Fibroblast of lung (primary cell): Measurements from ENCODE around the gene ANKRD6. TPM values are rescaled to one million over a fixed set of nuclear protein-coding genes. Genes with fewer than 3 reads are reported as not detected.

ENCODE experiments used
- DNase-seq, 2 donors: peaks; one replicate each; pipeline versions ENCODE4 v3.0.0 to v3.0.0-alpha.2; 2010; ENCODE audit warnings: low read depth in 2 of 2
- H2AFZ ChIP-seq: 2 replicates; pipeline ENCODE4 v1.5.1; 2012; ENCODE audit warnings: low read length, control low read depth, inconsistent platforms
- H3K27ac ChIP-seq: 2 replicates; pipeline ENCODE4 v1.5.1; 2011; ENCODE audit warnings: low read length, control low read depth; ENCODE audit not compliant: insufficient read depth
- H3K27me3 ChIP-seq: 2 replicates; pipeline ENCODE4 v1.5.1; 2011; ENCODE audit warnings: mild to moderate bottlenecking, low read length; ENCODE audit not compliant: control insufficient read depth, insufficient read depth
- H3K36me3 ChIP-seq: 2 replicates; pipeline ENCODE4 v1.5.1; 2011; ENCODE audit warnings: low read length; ENCODE audit not compliant: control insufficient read depth, insufficient read depth
- H3K4me1 ChIP-seq: 2 replicates; pipeline ENCODE4 v1.5.1; 2011; ENCODE audit warnings: low read length; ENCODE audit not compliant: control insufficient read depth, insufficient read depth; ENCODE audit errors: extremely low read depth
- H3K4me2 ChIP-seq: 2 replicates; pipeline ENCODE4 v1.5.1; 2011; ENCODE audit warnings: low read length, control low read depth; ENCODE audit not compliant: insufficient read depth; ENCODE audit errors: extremely low read depth
- H3K4me3 ChIP-seq, 4 experiments: fragments of 200-600 bp in 1 of 4; sonication (generic) in 1 of 4; replicated peaks in 1 of 4; 2 replicates each; pipeline ENCODE4 v1.5.1; 2011 to 2016; ENCODE audit warnings: low read length in 4 of 4, low read depth in 3 of 4, mild to moderate bottlenecking in 3 of 4, control low read depth in 2 of 4, inconsistent platforms in 1 of 4, mixed read lengths in 1 of 4; ENCODE audit not compliant: insufficient read depth in 1 of 4; ENCODE audit errors: control extremely low read depth in 1 of 4
- H3K79me2 ChIP-seq: 2 replicates; pipeline ENCODE4 v1.5.1; 2012; ENCODE audit warnings: mild to moderate bottlenecking, low read length, inconsistent platforms; ENCODE audit not compliant: control insufficient read depth, insufficient read depth
- H3K9ac ChIP-seq: 2 replicates; pipeline ENCODE4 v1.5.1; 2011; ENCODE audit warnings: mild to moderate bottlenecking, low read length, control low read depth; ENCODE audit not compliant: insufficient read depth
- H3K9me3 ChIP-seq: 2 replicates; pipeline ENCODE4 v1.5.1; 2012; ENCODE audit warnings: low read depth, low read length; ENCODE audit not compliant: control insufficient read depth, insufficient read depth
- H4K20me1 ChIP-seq: 2 replicates; pipeline ENCODE4 v1.5.1; 2011; ENCODE audit warnings: low read length; ENCODE audit not compliant: control insufficient read depth, insufficient read depth; ENCODE audit errors: extremely low read depth
- EZH2 ChIP-seq: IDR thresholded peaks from 2 replicates; pipeline ENCODE4 v1.5.1; 2012; ENCODE audit warnings: low read length, control low read depth, mild to moderate bottlenecking; ENCODE audit errors: missing control alignments
- polyA plus RNA-seq, 2 donors: library from polyadenylated mRNA; depleted of rRNA in 1 of 2; stranded (reverse) in 1 of 2; unstranded in 1 of 2; fragments of >200 nt; gene quantifications; 2 replicates each; pipeline ENCODE4 v1.2.1, GENCODE V29; 2011 to 2012; ENCODE audit warnings: missing spikeins in 1 of 2
- total RNA-seq: library from RNA; depleted of rRNA; stranded (reverse); fragments of >200 nt; gene quantifications from 2 replicates; pipeline ENCODE4 v1.2.1, GENCODE V29; 2014
- TF ChIP-seq, protein P1 (sequence below), 2 donors: IDR thresholded peaks in 1 of 2; conservative IDR thresholded peaks in 1 of 2; 1 replicate in 1 of 2; 2 replicates in 1 of 2; pipeline ENCODE4 v1.5.1; 2011 to 2012; ENCODE audit warnings: low read length in 2 of 2, control low read depth in 1 of 2, inconsistent platforms in 1 of 2, low read depth in 1 of 2, mild to moderate bottlenecking in 1 of 2

The ANKRD6 gene
- total and polyA plus RNA-seq, 2 donors (not counting 1 experiment from before 2014, with no cell fraction given) = 0.39 to 2.3 TPM

DNA sequence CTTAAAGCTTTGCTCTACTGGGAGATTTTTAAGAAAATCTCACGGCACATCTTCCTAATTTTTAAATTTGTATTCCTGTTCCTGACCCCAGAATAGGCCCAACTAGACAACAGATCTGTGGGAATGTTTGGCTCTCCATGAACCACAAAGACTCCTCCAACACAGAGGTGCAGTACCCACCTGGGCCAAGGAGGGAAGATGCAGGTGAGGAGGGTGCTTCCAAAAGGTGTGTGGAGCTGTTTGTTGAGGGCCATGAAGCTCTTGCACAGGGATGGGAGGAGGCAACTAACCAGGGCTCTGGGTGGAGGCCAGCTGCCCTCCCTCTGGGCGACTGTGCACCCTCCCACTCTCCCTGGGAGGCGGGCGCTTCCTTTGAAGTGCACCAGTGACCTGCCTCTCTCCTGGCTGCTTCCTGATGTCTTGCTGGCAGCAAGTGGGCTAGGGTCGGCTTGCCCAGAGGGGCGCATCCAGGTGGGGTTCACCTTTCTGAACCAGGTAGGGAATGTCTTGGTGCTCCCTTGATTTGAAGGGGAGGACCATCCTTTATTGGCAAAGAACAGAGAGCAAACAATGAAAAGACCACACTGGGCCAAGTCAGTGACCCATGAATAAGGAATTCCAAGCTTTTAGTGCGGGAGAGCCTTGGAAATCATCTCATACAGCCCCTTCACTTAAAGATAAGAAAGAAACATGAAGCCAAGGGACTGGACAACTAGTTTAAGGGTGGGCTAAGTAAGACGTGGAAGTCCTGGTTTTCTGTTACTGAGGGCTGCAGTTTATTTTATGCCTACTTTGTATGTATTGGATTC lies 76.0 kb downstream of the ANKRD6 start:
- Histone ChIP-seq H3K79me2 (no peaks in the 10 kb centered on the region), H3K4me3 (no peak overlapping the region), H3K9ac (no peak overlapping the region), H3K9me3 (no peaks in the 10 kb centered on the region), H2AFZ (no peak overlapping the region), H3K36me3 (no peaks in the 10 kb centered on the region), H3K27ac (no peak overlapping the region), H3K4me2 (no peak overlapping the region), H4K20me1 (no peaks in the 10 kb centered on the region), H3K27me3 (no peaks in the 10 kb centered on the region), H3K4me1 (no peaks in the 10 kb centered on the region)
- no peak for TF ChIP-seq EZH2
- TF ChIP-seq, protein P1, sequence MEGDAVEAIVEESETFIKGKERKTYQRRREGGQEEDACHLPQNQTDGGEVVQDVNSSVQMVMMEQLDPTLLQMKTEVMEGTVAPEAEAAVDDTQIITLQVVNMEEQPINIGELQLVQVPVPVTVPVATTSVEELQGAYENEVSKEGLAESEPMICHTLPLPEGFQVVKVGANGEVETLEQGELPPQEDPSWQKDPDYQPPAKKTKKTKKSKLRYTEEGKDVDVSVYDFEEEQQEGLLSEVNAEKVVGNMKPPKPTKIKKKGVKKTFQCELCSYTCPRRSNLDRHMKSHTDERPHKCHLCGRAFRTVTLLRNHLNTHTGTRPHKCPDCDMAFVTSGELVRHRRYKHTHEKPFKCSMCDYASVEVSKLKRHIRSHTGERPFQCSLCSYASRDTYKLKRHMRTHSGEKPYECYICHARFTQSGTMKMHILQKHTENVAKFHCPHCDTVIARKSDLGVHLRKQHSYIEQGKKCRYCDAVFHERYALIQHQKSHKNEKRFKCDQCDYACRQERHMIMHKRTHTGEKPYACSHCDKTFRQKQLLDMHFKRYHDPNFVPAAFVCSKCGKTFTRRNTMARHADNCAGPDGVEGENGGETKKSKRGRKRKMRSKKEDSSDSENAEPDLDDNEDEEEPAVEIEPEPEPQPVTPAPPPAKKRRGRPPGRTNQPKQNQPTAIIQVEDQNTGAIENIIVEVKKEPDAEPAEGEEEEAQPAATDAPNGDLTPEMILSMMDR (conservative IDR thresholded peaks at IDR 0.05 in 1 of 2, IDR thresholded peaks at IDR 0.05 in 1 of 2; ENCODE audit: low read depth in 1 of 2, low read length in 2 of 2) = no peak
- peak in 1 of 2 donors; percentile 13 for DNase-seq

DNA sequence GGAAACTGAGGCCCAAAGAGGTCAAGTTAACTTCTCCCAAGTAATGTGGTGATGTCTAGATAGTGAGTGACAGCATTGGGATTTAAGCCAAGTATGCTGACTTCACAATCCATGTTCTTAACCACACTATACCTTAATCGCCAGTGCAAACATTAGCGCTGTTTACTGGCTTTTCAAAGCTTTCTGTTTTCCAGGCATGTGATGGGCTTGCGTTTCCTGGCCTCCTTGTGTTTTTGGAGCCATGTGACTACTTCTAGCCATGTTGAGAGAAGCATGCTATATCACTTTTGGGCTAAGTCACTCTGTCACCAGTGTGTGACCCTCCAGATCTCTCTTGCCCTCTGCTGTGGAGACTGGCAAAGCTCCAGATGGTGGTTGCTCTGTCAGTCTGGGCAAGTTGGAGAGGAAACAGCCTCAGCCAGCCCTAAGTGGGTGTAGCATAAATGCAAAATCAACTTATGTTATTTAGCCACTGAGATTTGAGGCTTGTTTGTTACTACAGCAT lies 76.9 kb downstream of the ANKRD6 start:
- H3K36me3 ChIP-seq = no peaks in the 10 kb centered on the region
- H3K27ac ChIP-seq = no peak overlapping the region
- H2AFZ ChIP-seq = no peak overlapping the region
- DNase-seq = no peak
- no peak overlapping the region for H3K9ac ChIP-seq
- no peak overlapping the region for H3K4me3 ChIP-seq
- H3K4me1 ChIP-seq = no peaks in the 10 kb centered on the region
- H4K20me1 ChIP-seq = no peaks in the 10 kb centered on the region
- no peak for TF ChIP-seq EZH2
- TF ChIP-seq, protein P1 (conservative IDR thresholded peaks at IDR 0.05 in 1 of 2, IDR thresholded peaks at IDR 0.05 in 1 of 2; ENCODE audit: low read depth in 1 of 2, low read length in 2 of 2) = no peak
- no peaks in the 10 kb centered on the region for H3K79me2 ChIP-seq
- no peaks in the 10 kb centered on the region for H3K9me3 ChIP-seq
- H3K4me2 ChIP-seq = no peak overlapping the region
- H3K27me3 ChIP-seq = no peaks in the 10 kb centered on the region

DNA sequence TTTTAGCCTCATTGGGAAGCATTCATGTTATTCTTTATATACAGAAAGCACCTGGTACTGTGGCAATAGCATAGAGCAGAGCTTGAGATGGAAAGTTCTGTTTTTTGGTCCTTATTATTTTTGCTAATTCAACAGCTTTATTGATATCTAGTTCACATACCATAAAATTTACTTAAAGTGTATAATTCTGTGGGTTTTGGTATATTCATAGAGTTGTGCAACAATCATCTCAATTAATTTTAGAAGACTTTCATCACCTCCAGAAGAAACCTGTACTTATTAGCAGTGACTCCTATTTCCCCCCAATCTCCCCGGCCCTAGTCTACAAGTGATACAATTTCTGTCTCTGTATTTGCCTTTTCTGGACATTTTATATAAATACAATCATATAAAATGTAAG lies 77.4 kb downstream of the ANKRD6 start:
- Histone ChIP-seq H3K9me3 (no peaks in the 10 kb centered on the region), H2AFZ (no peak overlapping the region), H4K20me1 (no peaks in the 10 kb centered on the region), H3K27ac (no peak overlapping the region), H3K79me2 (no peaks in the 10 kb centered on the region), H3K27me3 (no peaks in the 10 kb centered on the region), H3K36me3 (no peaks in the 10 kb centered on the region), H3K4me1 (no peaks in the 10 kb centered on the region), H3K4me2 (no peak overlapping the region), H3K4me3 (no peak overlapping the region), H3K9ac (no peak overlapping the region)
- DNase-seq = no peak
- TF ChIP-seq, protein P1 (conservative IDR thresholded peaks at IDR 0.05 in 1 of 2, IDR thresholded peaks at IDR 0.05 in 1 of 2; ENCODE audit: low read depth in 1 of 2, low read length in 2 of 2) = no peak
- no peak for TF ChIP-seq EZH2
